ENCODE data around the gene DCDC1.

- TF ChIP-seq CTCF (IDR thresholded peaks at IDR 0.05), result no peak
- no peak for TF ChIP-seq POLR2A (IDR thresholded peaks at IDR 0.05)
Observed at GRCh38 chr11:30985536-30985935, 384.0 kb downstream of the DCDC1 start.

All from uterus (tissue), 2 donors.